PC-9 (cell line): ENCODE results near the gene INTU. TPM values are rescaled to one million over a fixed set of nuclear protein-coding genes. Genes with fewer than 3 reads are reported as not detected.

ENCODE experiments used
- BruUV-seq: library from RNA; stranded (reverse); fragments of 400-500 nt; replicated peaks from 2 replicates; lab custom pipeline; 2021; lab: Mats Ljungman, UMichigan
- CTCF ChIA-PET: fragments of 300-600 bp; sonication (Branson Sonifier 250); formaldehyde crosslinking; loops from one replicate; lab custom pipeline; 2022; ENCODE audit warnings: antibody characterized with exemption; lab: Charles Lee
- POLR2A ChIA-PET: fragments of 300-600 bp; sonication (Branson Sonifier 250); formaldehyde crosslinking; loops from one replicate; lab custom pipeline; 2022; ENCODE audit warnings: antibody characterized with exemption; ENCODE audit not compliant: unreplicated experiment; lab: Charles Lee
- DNase-seq, 2 experiments: peaks; one replicate each; pipeline versions ENCODE4 v3.0.0 to v3.0.0-alpha.2; 2015 to 2022; ENCODE audit warnings: mixed read lengths in 1 of 2
- H2AFZ ChIP-seq: fragments of 200-600 bp; sonication (generic); 2 replicates; pipeline ENCODE4 v1.8.1; 2017; ENCODE audit warnings: antibody characterized with exemption
- H3F3A ChIP-seq: fragments of 200-600 bp; sonication (generic); 2 replicates; pipeline ENCODE4 v1.8.1; 2017; ENCODE audit warnings: antibody characterized with exemption, mild to moderate bottlenecking, low read depth; ENCODE audit not compliant: insufficient read depth
- H3K27ac ChIP-seq: fragments of 200-600 bp; sonication (generic); 2 replicates; pipeline ENCODE4 v1.6.1; 2016; ENCODE audit warnings: mixed run types
- H3K27me3 ChIP-seq: fragments of 200-600 bp; sonication (generic); 2 replicates; pipeline ENCODE4 v1.6.1; 2016; ENCODE audit warnings: low read depth, mixed run types; ENCODE audit not compliant: insufficient read depth
- H3K36me3 ChIP-seq: fragments of 200-600 bp; sonication (generic); 2 replicates; pipeline ENCODE4 v1.6.1; 2016; ENCODE audit warnings: low read depth, mixed run types
- H3K4me1 ChIP-seq: fragments of 200-600 bp; sonication (generic); replicated peaks from 2 replicates; pipeline ENCODE4 v1.6.1; 2016; ENCODE audit warnings: mixed run types; ENCODE audit not compliant: insufficient read depth
- H3K4me2 ChIP-seq: fragments of 200-600 bp; sonication (generic); 2 replicates; pipeline ENCODE4 v1.6.1; 2017; ENCODE audit warnings: mixed run types
- H3K4me3 ChIP-seq: fragments of 200-600 bp; sonication (generic); 2 replicates; pipeline ENCODE4 v1.6.1; 2016; ENCODE audit warnings: mixed run types
- H3K79me2 ChIP-seq: fragments of 200-600 bp; sonication (generic); 2 replicates; pipeline ENCODE4 v1.6.1; 2017; ENCODE audit warnings: low read depth, mixed run types
- H3K9me2 ChIP-seq: fragments of 200-600 bp; sonication (generic); 2 replicates; pipeline ENCODE4 v1.8.1; 2017; ENCODE audit warnings: mild to moderate bottlenecking; ENCODE audit not compliant: insufficient read depth
- H3K9me3 ChIP-seq: fragments of 200-600 bp; sonication (generic); 2 replicates; pipeline ENCODE4 v1.8.1; 2016; ENCODE audit warnings: low read depth; ENCODE audit not compliant: insufficient read depth
- H4K20me1 ChIP-seq: fragments of 200-600 bp; sonication (generic); 2 replicates; pipeline ENCODE4 v1.8.1; 2017; ENCODE audit not compliant: insufficient read depth
- CTCF ChIP-seq: fragments of 200-600 bp; sonication (generic); conservative IDR thresholded peaks from 2 replicates; pipeline ENCODE4 v1.6.1; 2017; ENCODE audit warnings: mixed run types, antibody characterized with exemption, mild to moderate bottlenecking, moderate library complexity
- EZH2 ChIP-seq: fragments of 200-600 bp; sonication (generic); IDR thresholded peaks from 2 replicates; pipeline ENCODE4 v1.8.0; 2017; ENCODE audit warnings: antibody characterized with exemption, low read depth
- intact Hi-C: fragments of 100-400 bp; cut with micrococcal nuclease; formaldehyde crosslinking; loops from one replicate; pipeline ENCODE4 v1.10.0; 2022; ENCODE audit not compliant: unreplicated experiment
- total RNA-seq: library from RNA; stranded (reverse); gene quantifications from 2 replicates; pipeline ENCODE4 v1.2.3, GENCODE V29; 2021

Gene INTU
- total RNA-seq, 1 experiment from 2014 or later: 10.5 TPM

DNA sequence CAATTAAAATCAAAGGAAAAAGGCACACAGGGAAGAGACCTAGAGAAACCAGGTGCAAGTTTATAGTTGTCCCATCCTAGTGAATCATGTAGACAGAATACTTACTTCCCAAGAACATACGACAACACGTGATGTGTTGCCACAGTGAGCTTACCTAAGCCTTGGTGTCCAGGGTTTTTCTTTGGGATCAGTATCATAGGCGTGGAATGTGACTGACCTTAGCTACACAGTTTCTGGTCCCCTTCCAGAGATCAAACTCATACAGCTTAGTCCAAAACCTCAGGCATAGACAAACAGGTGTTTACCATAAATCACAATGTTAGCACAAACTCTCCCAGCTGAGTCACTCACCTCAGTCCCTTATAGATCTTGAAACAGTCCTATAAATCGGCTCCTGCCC is 115.1 kb downstream of the INTU start:
- no TSS peak for BruUV-seq
- no peaks in the 10 kb centered on the region for H3K36me3 ChIP-seq
- peak overlapping the region; percentile 13; the same call in 1 of the 2 replicates for H2AFZ ChIP-seq
- TF ChIP-seq CTCF (no peak), EZH2 (no peak)
- H3K9me2 ChIP-seq: no peaks in the 10 kb centered on the region; the same call in 1 of the 2 replicates
- intact Hi-C loops: no loop called here
- CTCF ChIA-PET: no interaction called here
- no peak for DNase-seq
- H3K79me2 ChIP-seq: no peaks in the 10 kb centered on the region
- H3K27ac ChIP-seq: no peak overlapping the region
- no peaks in the 10 kb centered on the region for H3K4me1 ChIP-seq
- no peaks in the 10 kb centered on the region for H3F3A ChIP-seq
- no peak overlapping the region for H3K4me2 ChIP-seq
- H3K4me3 ChIP-seq: no peak overlapping the region
- peaks cover 16% of the 10 kb centered on the region; the same call in 1 of the 2 replicates for H3K9me3 ChIP-seq
- POLR2A ChIA-PET: no interaction called here
- H4K20me1 ChIP-seq: no peaks in the 10 kb centered on the region
- no peaks in the 10 kb centered on the region for H3K27me3 ChIP-seq

DNA sequence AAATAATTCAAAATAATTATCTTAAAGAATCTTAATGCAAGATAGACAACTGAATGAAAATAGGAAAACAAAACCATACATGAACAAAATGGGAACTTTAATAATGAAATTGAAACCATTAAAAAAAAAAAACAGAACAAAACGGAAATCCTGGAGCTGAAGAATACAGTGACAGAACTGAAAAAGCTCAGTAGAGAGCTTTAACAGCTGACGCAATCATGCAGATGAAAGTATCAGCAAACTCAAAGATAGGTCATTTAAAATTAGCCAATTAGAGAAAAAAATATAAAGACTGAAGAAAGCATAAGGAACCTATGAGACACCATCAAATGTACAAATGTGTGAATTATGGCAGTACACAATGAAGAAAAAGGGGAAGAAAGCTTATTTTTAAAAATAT is 116.2 kb downstream of the INTU start:
- Histone ChIP-seq H4K20me1 (no peaks in the 10 kb centered on the region), H3F3A (no peaks in the 10 kb centered on the region), H3K9me2 (no peaks in the 10 kb centered on the region; the same call in 1 of the 2 replicates), H3K79me2 (no peaks in the 10 kb centered on the region), H3K27ac (no peak overlapping the region), H3K4me1 (no peaks in the 10 kb centered on the region), H3K9me3 (peaks cover 16% of the 10 kb centered on the region; the same call in 1 of the 2 replicates), H3K36me3 (no peaks in the 10 kb centered on the region), H3K4me2 (no peak overlapping the region), H2AFZ (no peak overlapping the region), H3K4me3 (no peak overlapping the region), H3K27me3 (no peaks in the 10 kb centered on the region)
- POLR2A ChIA-PET: no interaction called here
- no peak for TF ChIP-seq CTCF
- TF ChIP-seq EZH2: no peak
- CTCF ChIA-PET: no interaction called here
- no peak for DNase-seq
- intact Hi-C loops: no loop called here
- BruUV-seq: no TSS peak

DNA sequence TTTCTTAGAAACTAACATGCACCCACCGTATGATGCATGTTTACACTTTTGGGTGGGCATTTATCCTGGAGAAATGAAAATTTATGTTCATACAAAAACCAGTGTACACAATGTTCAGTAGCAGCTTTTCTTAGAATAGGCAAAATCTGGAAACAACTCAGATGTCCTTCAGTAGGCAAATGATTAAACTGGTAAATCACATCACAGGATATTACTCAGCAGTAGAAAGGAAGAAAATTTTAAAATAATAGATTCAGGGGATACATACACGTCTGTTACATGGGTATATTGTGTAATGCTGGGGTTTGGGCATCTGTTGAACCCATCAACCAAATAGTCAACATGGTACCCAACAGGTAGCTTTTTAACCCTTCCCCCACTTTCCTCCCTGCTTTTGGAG is 124.1 kb downstream of the INTU start:
- Histone ChIP-seq H3K9me3 (no peaks in the 10 kb centered on the region), H3K4me3 (no peak overlapping the region), H3K4me2 (no peak overlapping the region), H3K27me3 (no peaks in the 10 kb centered on the region), H3K36me3 (no peaks in the 10 kb centered on the region), H3K27ac (no peak overlapping the region), H2AFZ (no peak overlapping the region), H3K4me1 (no peaks in the 10 kb centered on the region), H3K9me2 (no peaks in the 10 kb centered on the region), H3K79me2 (no peaks in the 10 kb centered on the region), H4K20me1 (no peaks in the 10 kb centered on the region), H3F3A (no peaks in the 10 kb centered on the region)
- ChIA-PET POLR2A (interaction anchor here (0.6 kb wide), 1 partner anchor 319 kb away, joined by 3 read pairs; no protein-coding TSS in a partner anchor), CTCF (no interaction called here)
- intact Hi-C loops: no loop called here
- no TSS peak for BruUV-seq
- DNase-seq: no peak
- no peak for TF ChIP-seq CTCF
- no peak for TF ChIP-seq EZH2
